Keratinocyte (primary cell): ENCODE measurements around the gene ADD2. TPM values are rescaled to one million over a fixed set of nuclear protein-coding genes. Genes with fewer than 3 reads are reported as not detected.

Experiments
- DNase-seq: peaks from one replicate; pipeline ENCODE4 v3.0.0-alpha.2; 2011; ENCODE audit warnings: low read depth, missing footprints, low spot score
- FAIRE-seq: peaks from 2 replicates; lab custom pipeline; 2011; peaks lifted over from hg19 to GRCh38; lab: Jason Lieb, UNC
- H2AFZ ChIP-seq: 2 replicates; pipeline ENCODE4 v1.6.0; 2012; ENCODE audit warnings: low read length, control low read depth, inconsistent platforms; ENCODE audit not compliant: control insufficient read depth
- H3K27ac ChIP-seq: 2 replicates; pipeline ENCODE4 v1.5.1; 2011; ENCODE audit warnings: low read length; ENCODE audit not compliant: control insufficient read depth, insufficient read depth
- H3K27me3 ChIP-seq: 3 replicates; pipeline ENCODE4 v1.6.0; 2011; ENCODE audit warnings: low read length; ENCODE audit not compliant: control insufficient read depth, insufficient read depth; ENCODE audit errors: extremely low read depth
- H3K36me3 ChIP-seq, 2 experiments: 2 replicates in 1 of 2; 3 replicates in 1 of 2; pipeline ENCODE4 v1.5.1; 2011; ENCODE audit warnings: low read length in 2 of 2, mild to moderate bottlenecking in 1 of 2; ENCODE audit not compliant: control insufficient read depth in 2 of 2, insufficient read depth in 2 of 2; ENCODE audit errors: extremely low read depth in 1 of 2
- H3K4me1 ChIP-seq: 3 replicates; pipeline ENCODE4 v1.5.1; 2011; ENCODE audit warnings: low read length; ENCODE audit not compliant: control insufficient read depth, insufficient read depth; ENCODE audit errors: extremely low read depth
- H3K4me2 ChIP-seq: 3 replicates; pipeline ENCODE4 v1.6.0; 2011; ENCODE audit warnings: low read depth, low read length; ENCODE audit not compliant: control insufficient read depth, insufficient read depth; ENCODE audit errors: extremely low read depth
- H3K4me3 ChIP-seq, 3 experiments: fragments of 200-600 bp in 1 of 3; sonication (generic) in 1 of 3; 2 replicates in 2 of 3; 3 replicates in 1 of 3; pipeline ENCODE4 v1.5.1; 2011 to 2016; ENCODE audit warnings: low read length in 3 of 3, mild to moderate bottlenecking in 3 of 3, control low read depth in 2 of 3, inconsistent platforms in 1 of 3, low read depth in 1 of 3, mixed read lengths in 1 of 3, mixed run types in 1 of 3, moderate library complexity in 1 of 3; ENCODE audit not compliant: control insufficient read depth in 2 of 3, insufficient read depth in 2 of 3; ENCODE audit errors: extremely low read depth in 1 of 3
- H3K79me2 ChIP-seq: 2 replicates; pipeline ENCODE4 v1.6.0; 2012; ENCODE audit warnings: low read length; ENCODE audit not compliant: control insufficient read depth, insufficient read depth
- H3K9ac ChIP-seq: 3 replicates; pipeline ENCODE4 v1.6.0; 2011; ENCODE audit warnings: low read length; ENCODE audit not compliant: control insufficient read depth, insufficient read depth; ENCODE audit errors: extremely low read depth
- H3K9me1 ChIP-seq: 3 replicates; pipeline ENCODE4 v1.6.0; 2011; ENCODE audit warnings: low read length; ENCODE audit not compliant: control insufficient read depth, insufficient read depth; ENCODE audit errors: extremely low read depth
- H3K9me3 ChIP-seq: 2 replicates; pipeline ENCODE4 v1.5.1; 2012; ENCODE audit warnings: low read depth, low read length; ENCODE audit not compliant: control insufficient read depth
- H4K20me1 ChIP-seq: 3 replicates; pipeline ENCODE4 v1.6.0; 2011; ENCODE audit warnings: low read length; ENCODE audit not compliant: control insufficient read depth, insufficient read depth; ENCODE audit errors: extremely low read depth
- EZH2 ChIP-seq: IDR thresholded peaks from one replicate; pipeline ENCODE4 v1.6.1; 2012; ENCODE audit warnings: inconsistent platforms, mild to moderate bottlenecking, low read length, moderate library complexity
- dilution Hi-C: fragments of 300-500 bp; cut with MboI; formaldehyde crosslinking; loops from one replicate; pipeline ENCODE4 v1.7.0; 2020; ENCODE audit warnings: low sequenced_read_pairs; ENCODE audit not compliant: extremely low pct_ligation_motif_present
- polyA plus RNA-seq, 5 experiments: library from polyadenylated mRNA; depleted of rRNA in 3 of 5; stranded (reverse) in 3 of 5; stranded (forward) in 1 of 5; unstranded in 1 of 5; fragments of >200 nt; gene quantifications; 1 replicate in 1 of 5; 2 replicates in 3 of 5; 3 replicates in 1 of 5; pipeline versions ENCODE4 v1.2.1 to v1.2.3, GENCODE V29; 2011 to 2012; ENCODE audit warnings: missing spikeins in 2 of 5, low read depth in 1 of 5, low replicate concordance in 1 of 5
- TF ChIP-seq, protein P1 (sequence below), 3 experiments: IDR thresholded peaks in 1 of 3; conservative IDR thresholded peaks in 1 of 3; optimal IDR thresholded peaks in 1 of 3; 2 replicates in 2 of 3; 3 replicates in 1 of 3; pipeline versions ENCODE3 to v1.5.1; 2011; ENCODE audit warnings: low read length in 3 of 3, mild to moderate bottlenecking in 3 of 3, moderate library complexity in 2 of 3, control low read depth in 1 of 3, inconsistent platforms in 1 of 3; ENCODE audit not compliant: insufficient read depth in 2 of 3; ENCODE audit errors: extremely low read depth in 1 of 3

ADD2 gene
- polyA plus RNA-seq, 1 donor (not counting 4 experiments of a cell fraction or from before 2014, with no cell fraction given), result 0.05 TPM

DNA sequence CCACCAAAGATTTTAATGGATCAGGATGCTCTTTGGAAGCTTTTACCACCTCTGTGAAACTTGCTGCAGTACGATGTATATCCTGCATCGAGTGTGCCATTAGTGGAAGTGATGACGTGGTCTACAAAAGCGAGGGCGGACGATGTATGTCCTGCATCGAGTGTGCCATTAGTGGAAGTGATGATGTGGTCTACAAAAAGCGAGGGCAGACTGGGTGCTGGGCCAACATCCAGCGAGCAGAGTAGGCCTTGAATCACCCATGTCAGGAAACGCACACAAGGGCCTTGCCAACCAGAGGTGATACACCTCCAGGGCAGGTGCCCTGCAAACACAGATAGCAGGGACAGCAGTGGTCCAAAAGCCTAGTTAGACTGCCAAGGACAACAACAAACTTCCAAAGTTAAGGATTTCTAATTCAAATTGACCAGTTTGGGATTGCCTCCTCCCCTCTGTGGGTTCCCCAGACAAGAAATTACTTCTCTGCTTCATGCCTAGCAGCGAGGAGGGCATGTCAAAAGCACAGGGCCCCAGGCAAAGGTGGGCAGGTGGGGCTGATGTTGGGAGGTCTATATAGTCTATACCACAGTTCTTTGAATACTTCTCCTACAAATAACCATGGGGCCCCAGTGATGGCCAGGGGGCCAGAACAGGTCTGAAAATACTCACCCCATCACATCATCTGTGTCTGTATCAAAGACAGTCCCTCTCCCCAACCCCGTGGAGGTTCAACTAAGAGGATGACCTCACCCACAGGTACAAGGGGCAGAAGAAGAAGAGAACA lies 70.2 kb downstream of the ADD2 start:
- Histone ChIP-seq H3K27me3 (peaks cover 5% of the 10 kb centered on the region), H3K4me1 (no peaks in the 10 kb centered on the region), H4K20me1 (no peaks in the 10 kb centered on the region), H3K27ac (no peak overlapping the region), H3K4me2 (no peak overlapping the region), H3K9ac (no peak overlapping the region), H3K9me3 (no peaks in the 10 kb centered on the region), H3K79me2 (no peaks in the 10 kb centered on the region), H2AFZ (no peak overlapping the region), H3K9me1 (no peaks in the 10 kb centered on the region), H3K36me3 (no peaks in the 10 kb centered on the region), H3K4me3 (no peak overlapping the region)
- no peak for DNase-seq
- FAIRE-seq, result no peak
- TF ChIP-seq EZH2, result no peak
- TF ChIP-seq, protein P1, sequence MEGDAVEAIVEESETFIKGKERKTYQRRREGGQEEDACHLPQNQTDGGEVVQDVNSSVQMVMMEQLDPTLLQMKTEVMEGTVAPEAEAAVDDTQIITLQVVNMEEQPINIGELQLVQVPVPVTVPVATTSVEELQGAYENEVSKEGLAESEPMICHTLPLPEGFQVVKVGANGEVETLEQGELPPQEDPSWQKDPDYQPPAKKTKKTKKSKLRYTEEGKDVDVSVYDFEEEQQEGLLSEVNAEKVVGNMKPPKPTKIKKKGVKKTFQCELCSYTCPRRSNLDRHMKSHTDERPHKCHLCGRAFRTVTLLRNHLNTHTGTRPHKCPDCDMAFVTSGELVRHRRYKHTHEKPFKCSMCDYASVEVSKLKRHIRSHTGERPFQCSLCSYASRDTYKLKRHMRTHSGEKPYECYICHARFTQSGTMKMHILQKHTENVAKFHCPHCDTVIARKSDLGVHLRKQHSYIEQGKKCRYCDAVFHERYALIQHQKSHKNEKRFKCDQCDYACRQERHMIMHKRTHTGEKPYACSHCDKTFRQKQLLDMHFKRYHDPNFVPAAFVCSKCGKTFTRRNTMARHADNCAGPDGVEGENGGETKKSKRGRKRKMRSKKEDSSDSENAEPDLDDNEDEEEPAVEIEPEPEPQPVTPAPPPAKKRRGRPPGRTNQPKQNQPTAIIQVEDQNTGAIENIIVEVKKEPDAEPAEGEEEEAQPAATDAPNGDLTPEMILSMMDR (optimal IDR thresholded peaks at IDR 0.05 in 1 of 3, IDR thresholded peaks at IDR 0.05 in 1 of 3, conservative IDR thresholded peaks at IDR 0.05 in 1 of 3; ENCODE audit: extremely low read depth in 1 of 3, insufficient read depth in 2 of 3, low read length in 3 of 3), result no peak
- dilution Hi-C loops, result no loop called here

DNA sequence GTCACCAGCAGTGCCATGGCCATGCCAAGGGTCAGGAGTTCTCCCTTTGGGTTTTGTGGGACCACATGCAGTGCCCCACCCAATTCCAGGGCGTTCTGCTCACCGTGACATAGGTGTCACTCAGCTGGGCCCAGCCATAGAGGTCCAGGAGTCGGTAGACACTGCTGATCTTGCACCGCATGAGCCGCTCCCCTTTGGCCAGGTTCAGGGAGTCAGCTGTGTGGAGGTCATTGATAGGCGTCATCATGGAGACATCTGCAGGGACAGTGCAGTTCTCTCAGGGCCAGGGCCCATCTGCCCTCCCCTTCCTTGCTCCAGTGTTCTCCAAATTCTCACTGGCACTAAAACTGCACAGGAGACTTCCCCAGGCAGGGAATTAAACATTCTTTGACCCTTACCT lies 71.9 kb downstream of the ADD2 start:
- Histone ChIP-seq H3K36me3 (no peaks in the 10 kb centered on the region), H3K27ac (no peak overlapping the region), H3K4me2 (no peak overlapping the region), H3K4me1 (no peaks in the 10 kb centered on the region), H3K79me2 (no peaks in the 10 kb centered on the region), H4K20me1 (no peaks in the 10 kb centered on the region), H3K9ac (no peak overlapping the region), H3K4me3 (no peak overlapping the region), H3K9me1 (no peaks in the 10 kb centered on the region), H2AFZ (no peak overlapping the region), H3K27me3 (peaks cover 4% of the 10 kb centered on the region), H3K9me3 (no peaks in the 10 kb centered on the region)
- TF ChIP-seq EZH2, result no peak
- TF ChIP-seq, protein P1 (optimal IDR thresholded peaks at IDR 0.05 in 1 of 3, IDR thresholded peaks at IDR 0.05 in 1 of 3, conservative IDR thresholded peaks at IDR 0.05 in 1 of 3; ENCODE audit: extremely low read depth in 1 of 3, insufficient read depth in 2 of 3, low read length in 3 of 3), result no peak
- DNase-seq, result no peak
- dilution Hi-C loops, result no loop called here
- FAIRE-seq, result no peak
